Progenitor cell of endocrine pancreas (in vitro differentiated cells): ENCODE data around the gene SNX30. TPM values are rescaled to one million over a fixed set of nuclear protein-coding genes. Genes with fewer than 3 reads are reported as not detected.

ENCODE experiments used
- DNase-seq: peaks from one replicate; pipeline ENCODE4 v3.0.0; 2021; ENCODE audit warnings: low spot score; ENCODE audit not compliant: unreplicated experiment
- H3K27ac Mint-ChIP-seq: 2 replicates; pipeline ENCODE4 v1.8.0; 2021; ENCODE audit warnings: mild to moderate bottlenecking, moderate library complexity, mixed read lengths
- H3K27me3 Mint-ChIP-seq: 2 replicates; pipeline ENCODE4 v1.8.0; 2021; ENCODE audit warnings: mixed read lengths
- H3K36me3 Mint-ChIP-seq: 2 replicates; pipeline ENCODE4 v1.8.0; 2022; ENCODE audit warnings: mixed read lengths; ENCODE audit not compliant: insufficient read depth
- H3K4me1 Mint-ChIP-seq: 2 replicates; pipeline ENCODE4 v1.8.0; 2021; ENCODE audit warnings: low read depth, mixed read lengths
- H3K4me3 Mint-ChIP-seq: 2 replicates; pipeline ENCODE4 v1.8.0; 2021; ENCODE audit warnings: low read depth, mild to moderate bottlenecking, moderate library complexity, mixed read lengths
- H3K9me3 Mint-ChIP-seq: 2 replicates; pipeline ENCODE4 v1.8.0; 2021; ENCODE audit warnings: low read depth, mixed read lengths
- total RNA-seq: library from RNA; stranded (reverse); gene quantifications from 2 replicates; pipeline ENCODE4 v1.2.1, GENCODE V29; 2021
- TF ChIP-seq, protein P1 (sequence below): fragments of 200-600 bp; sonication (generic); IDR thresholded peaks from one replicate; pipeline ENCODE4 v1.5.0; 2021; ENCODE audit warnings: antibody characterized with exemption, mild to moderate bottlenecking; ENCODE audit not compliant: unreplicated experiment

Gene SNX30
- total RNA-seq, 1 donor from 2014 or later: 13.4 TPM

DNA sequence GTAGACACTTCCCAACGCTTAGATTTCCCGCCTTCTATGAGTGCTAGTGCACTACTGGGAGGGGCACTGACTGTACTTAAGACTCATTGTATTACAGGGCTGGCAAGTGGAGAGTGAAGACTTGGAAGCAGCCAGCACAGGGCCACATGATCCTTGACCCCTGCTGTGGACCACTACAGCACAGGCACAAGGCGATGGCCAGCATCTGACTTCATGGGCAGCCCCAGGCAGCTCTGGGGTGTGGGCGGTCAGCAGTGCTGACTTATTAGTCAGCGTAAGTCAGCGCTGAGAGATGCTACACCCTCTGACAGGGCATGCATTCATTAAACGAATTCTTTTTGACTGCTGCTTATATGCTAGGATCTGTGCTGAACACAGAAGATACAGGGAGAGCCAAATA is 130.8 kb downstream of the SNX30 start:
- no peak overlapping the region for H3K27ac Mint-ChIP-seq
- peaks cover 14% of the 10 kb centered on the region for H3K4me1 Mint-ChIP-seq
- DNase-seq: no peak
- no peaks in the 10 kb centered on the region for H3K9me3 Mint-ChIP-seq
- H3K36me3 Mint-ChIP-seq: peaks cover 2% of the 10 kb centered on the region
- TF ChIP-seq, protein P1, sequence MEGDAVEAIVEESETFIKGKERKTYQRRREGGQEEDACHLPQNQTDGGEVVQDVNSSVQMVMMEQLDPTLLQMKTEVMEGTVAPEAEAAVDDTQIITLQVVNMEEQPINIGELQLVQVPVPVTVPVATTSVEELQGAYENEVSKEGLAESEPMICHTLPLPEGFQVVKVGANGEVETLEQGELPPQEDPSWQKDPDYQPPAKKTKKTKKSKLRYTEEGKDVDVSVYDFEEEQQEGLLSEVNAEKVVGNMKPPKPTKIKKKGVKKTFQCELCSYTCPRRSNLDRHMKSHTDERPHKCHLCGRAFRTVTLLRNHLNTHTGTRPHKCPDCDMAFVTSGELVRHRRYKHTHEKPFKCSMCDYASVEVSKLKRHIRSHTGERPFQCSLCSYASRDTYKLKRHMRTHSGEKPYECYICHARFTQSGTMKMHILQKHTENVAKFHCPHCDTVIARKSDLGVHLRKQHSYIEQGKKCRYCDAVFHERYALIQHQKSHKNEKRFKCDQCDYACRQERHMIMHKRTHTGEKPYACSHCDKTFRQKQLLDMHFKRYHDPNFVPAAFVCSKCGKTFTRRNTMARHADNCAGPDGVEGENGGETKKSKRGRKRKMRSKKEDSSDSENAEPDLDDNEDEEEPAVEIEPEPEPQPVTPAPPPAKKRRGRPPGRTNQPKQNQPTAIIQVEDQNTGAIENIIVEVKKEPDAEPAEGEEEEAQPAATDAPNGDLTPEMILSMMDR: no peak
- H3K27me3 Mint-ChIP-seq: peaks cover 6% of the 10 kb centered on the region
- no peak overlapping the region for H3K4me3 Mint-ChIP-seq

DNA sequence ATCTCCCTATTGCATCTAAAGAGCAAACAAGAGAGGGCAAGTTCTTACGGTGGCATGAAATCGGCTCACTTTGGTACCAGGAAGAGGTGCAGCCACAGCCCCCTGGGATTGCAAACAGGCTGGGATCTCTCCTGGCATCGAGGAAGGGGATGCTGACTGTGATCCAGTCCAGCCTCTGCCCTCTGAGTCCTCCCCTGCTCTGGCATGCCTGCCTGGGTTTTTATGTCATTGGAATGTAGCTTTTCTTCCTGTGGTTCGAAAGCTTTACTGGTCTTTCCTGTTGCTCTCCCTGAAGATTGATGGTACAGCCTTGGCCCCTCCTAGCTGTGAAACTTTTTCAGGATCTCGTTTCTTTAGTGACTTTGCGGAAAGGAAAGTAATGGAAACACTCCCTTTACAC is 133.5 kb downstream of the SNX30 start:
- H3K36me3 Mint-ChIP-seq: peaks cover 2% of the 10 kb centered on the region
- H3K4me3 Mint-ChIP-seq: no peak overlapping the region
- TF ChIP-seq, protein P1: no peak
- no peak for DNase-seq
- no peaks in the 10 kb centered on the region for H3K9me3 Mint-ChIP-seq
- peaks cover 14% of the 10 kb centered on the region for H3K4me1 Mint-ChIP-seq
- H3K27me3 Mint-ChIP-seq: peaks cover 11% of the 10 kb centered on the region
- H3K27ac Mint-ChIP-seq: peak overlapping the region; percentile 19

DNA sequence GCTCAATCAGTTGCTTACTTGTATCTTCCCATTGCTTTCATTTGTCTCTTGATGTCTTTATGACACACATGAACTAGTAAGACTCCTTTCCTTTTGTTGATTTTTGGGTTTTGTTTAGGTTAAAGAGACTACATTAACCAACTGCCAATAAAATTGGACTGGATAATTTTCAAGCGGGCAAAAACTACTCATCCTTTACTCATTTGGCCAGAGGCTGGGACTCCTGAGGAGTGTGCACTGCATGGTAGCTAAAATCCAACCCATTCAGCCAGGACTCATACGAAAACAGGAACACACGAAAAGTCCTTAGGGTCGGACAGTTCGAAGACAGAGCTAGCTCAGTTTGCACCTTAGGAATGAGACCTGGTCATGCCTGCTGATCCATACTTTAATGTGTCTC is 134.2 kb downstream of the SNX30 start:
- H3K36me3 Mint-ChIP-seq: peaks cover 2% of the 10 kb centered on the region
- H3K9me3 Mint-ChIP-seq: no peaks in the 10 kb centered on the region
- peaks cover 17% of the 10 kb centered on the region for H3K27me3 Mint-ChIP-seq
- H3K4me3 Mint-ChIP-seq: no peak overlapping the region
- H3K4me1 Mint-ChIP-seq: peaks cover 14% of the 10 kb centered on the region
- DNase-seq: no peak
- H3K27ac Mint-ChIP-seq: no peak overlapping the region
- TF ChIP-seq, protein P1: no peak

DNA sequence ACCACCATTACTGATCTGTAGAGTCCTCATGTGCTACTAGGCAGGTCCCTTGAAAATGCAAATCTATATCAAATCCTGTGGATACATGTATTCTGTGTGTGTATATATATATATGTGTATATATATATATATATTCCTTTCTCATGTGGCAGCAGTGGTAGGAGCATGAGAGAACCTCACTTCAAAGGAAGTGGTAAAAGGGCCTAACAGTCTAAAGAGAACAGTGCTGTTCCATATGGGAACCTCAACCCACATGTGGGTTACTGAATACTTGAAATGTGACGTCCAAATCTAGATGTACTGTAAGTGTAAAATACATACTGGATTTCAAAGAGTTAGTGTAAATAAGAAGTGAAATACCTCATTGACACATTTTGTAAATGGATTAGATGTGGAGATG is 134.8 kb downstream of the SNX30 start:
- peaks cover 23% of the 10 kb centered on the region for H3K27me3 Mint-ChIP-seq
- DNase-seq: no peak
- no peaks in the 10 kb centered on the region for H3K9me3 Mint-ChIP-seq
- peaks cover 17% of the 10 kb centered on the region for H3K4me1 Mint-ChIP-seq
- H3K4me3 Mint-ChIP-seq: no peak overlapping the region
- H3K27ac Mint-ChIP-seq: no peak overlapping the region
- TF ChIP-seq, protein P1: no peak
- peaks cover 2% of the 10 kb centered on the region for H3K36me3 Mint-ChIP-seq

DNA sequence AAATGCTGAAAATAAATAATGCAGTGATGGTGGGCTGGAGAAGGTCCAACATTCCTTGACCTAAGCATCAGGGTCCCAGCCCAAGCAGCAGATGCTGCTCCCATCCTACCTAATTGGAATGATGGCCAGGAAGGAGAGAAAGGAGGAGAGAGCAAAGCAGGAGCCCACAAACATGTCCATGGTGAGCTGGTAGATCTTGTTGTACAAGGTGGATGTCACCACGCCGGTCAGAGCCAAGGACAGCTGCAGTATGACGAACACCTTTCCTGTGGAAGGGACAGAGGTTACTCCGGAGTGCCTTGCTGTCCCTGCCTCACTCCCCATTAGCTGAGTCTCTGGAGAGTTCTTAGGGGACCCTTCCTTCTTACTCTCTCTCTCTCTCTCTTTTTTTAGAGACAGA is 135.8 kb downstream of the SNX30 start:
- H3K27ac Mint-ChIP-seq: no peak overlapping the region

More for the DNA sequence above, 135.8 kb downstream of the SNX30 start:
- H3K9me3 Mint-ChIP-seq: no peaks in the 10 kb centered on the region
- H3K4me1 Mint-ChIP-seq: peaks cover 19% of the 10 kb centered on the region
- TF ChIP-seq, protein P1: no peak
- no peak overlapping the region for H3K4me3 Mint-ChIP-seq
- H3K27me3 Mint-ChIP-seq: peaks cover 31% of the 10 kb centered on the region
- no peak for DNase-seq
- H3K36me3 Mint-ChIP-seq: no peaks in the 10 kb centered on the region
